HEK293 (cell line): ENCODE results near the gene PCNA.

Source experiments
- PATZ1 ChIP-seq: fragments of 450-650 bp; formaldehyde crosslinking; IDR thresholded peaks from 2 replicates; pipeline ENCODE4 v1.5.1; 2016; ENCODE audit warnings: missing biosample characterization, missing genetic modification characterization
- SCRT1 ChIP-seq: fragments of 450-650 bp; formaldehyde crosslinking; IDR thresholded peaks from 2 replicates; pipeline ENCODE4 v1.5.1; 2016; ENCODE audit warnings: missing biosample characterization, missing genetic modification characterization, borderline replicate concordance
- WT1 ChIP-seq: fragments of 450-650 bp; formaldehyde crosslinking; IDR thresholded peaks from 2 replicates; pipeline ENCODE4 v1.5.1; 2016; ENCODE audit warnings: missing biosample characterization, missing genetic modification characterization
- ZNF24 ChIP-seq: fragments of 450-650 bp; formaldehyde crosslinking; IDR thresholded peaks from 2 replicates; pipeline ENCODE4 v1.5.1; 2016; ENCODE audit warnings: missing biosample characterization, missing genetic modification characterization
- ZNF324 ChIP-seq: fragments of 450-650 bp; formaldehyde crosslinking; IDR thresholded peaks from 2 replicates; pipeline ENCODE4 v1.5.1; 2016; ENCODE audit warnings: missing biosample characterization, missing genetic modification characterization
- ZNF37A ChIP-seq: fragments of 450-650 bp; IDR thresholded peaks from 2 replicates; pipeline ENCODE4 v1.5.1; 2018; ENCODE audit warnings: missing biosample characterization, missing genetic modification characterization
- ZNF510 ChIP-seq: fragments of 450-650 bp; formaldehyde crosslinking; IDR thresholded peaks from 2 replicates; pipeline ENCODE4 v1.5.1; 2018; ENCODE audit warnings: mild to moderate bottlenecking, missing genetic modification characterization, missing biosample characterization; ENCODE audit not compliant: insufficient replicate concordance
- TF ChIP-seq, protein P1 (sequence below): fragments of 450-650 bp; formaldehyde crosslinking; IDR thresholded peaks from 2 replicates; pipeline ENCODE4 v1.5.1; 2016; ENCODE audit warnings: missing biosample characterization, missing genetic modification characterization
- TF ChIP-seq, protein P2 (sequence below): sonication (generic); formaldehyde crosslinking; IDR thresholded peaks from 2 replicates; pipeline ENCODE4 v1.8.1; 2022; ENCODE audit warnings: mild to moderate bottlenecking, moderate library complexity, missing genetic modification reagents

- TF ChIP-seq SCRT1 (no peak), ZNF324 (no peak), ZNF37A (tag by site-specific recombination) (no peak), PATZ1 (tag by site-specific recombination) (no peak), ZNF510 (tag by site-specific recombination) (no peak), ZNF24 (tag by site-specific recombination) (no peak), WT1 (tag by site-specific recombination) (no peak)
- TF ChIP-seq, protein P1, sequence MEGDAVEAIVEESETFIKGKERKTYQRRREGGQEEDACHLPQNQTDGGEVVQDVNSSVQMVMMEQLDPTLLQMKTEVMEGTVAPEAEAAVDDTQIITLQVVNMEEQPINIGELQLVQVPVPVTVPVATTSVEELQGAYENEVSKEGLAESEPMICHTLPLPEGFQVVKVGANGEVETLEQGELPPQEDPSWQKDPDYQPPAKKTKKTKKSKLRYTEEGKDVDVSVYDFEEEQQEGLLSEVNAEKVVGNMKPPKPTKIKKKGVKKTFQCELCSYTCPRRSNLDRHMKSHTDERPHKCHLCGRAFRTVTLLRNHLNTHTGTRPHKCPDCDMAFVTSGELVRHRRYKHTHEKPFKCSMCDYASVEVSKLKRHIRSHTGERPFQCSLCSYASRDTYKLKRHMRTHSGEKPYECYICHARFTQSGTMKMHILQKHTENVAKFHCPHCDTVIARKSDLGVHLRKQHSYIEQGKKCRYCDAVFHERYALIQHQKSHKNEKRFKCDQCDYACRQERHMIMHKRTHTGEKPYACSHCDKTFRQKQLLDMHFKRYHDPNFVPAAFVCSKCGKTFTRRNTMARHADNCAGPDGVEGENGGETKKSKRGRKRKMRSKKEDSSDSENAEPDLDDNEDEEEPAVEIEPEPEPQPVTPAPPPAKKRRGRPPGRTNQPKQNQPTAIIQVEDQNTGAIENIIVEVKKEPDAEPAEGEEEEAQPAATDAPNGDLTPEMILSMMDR: no peak
- TF ChIP-seq, protein P2, sequence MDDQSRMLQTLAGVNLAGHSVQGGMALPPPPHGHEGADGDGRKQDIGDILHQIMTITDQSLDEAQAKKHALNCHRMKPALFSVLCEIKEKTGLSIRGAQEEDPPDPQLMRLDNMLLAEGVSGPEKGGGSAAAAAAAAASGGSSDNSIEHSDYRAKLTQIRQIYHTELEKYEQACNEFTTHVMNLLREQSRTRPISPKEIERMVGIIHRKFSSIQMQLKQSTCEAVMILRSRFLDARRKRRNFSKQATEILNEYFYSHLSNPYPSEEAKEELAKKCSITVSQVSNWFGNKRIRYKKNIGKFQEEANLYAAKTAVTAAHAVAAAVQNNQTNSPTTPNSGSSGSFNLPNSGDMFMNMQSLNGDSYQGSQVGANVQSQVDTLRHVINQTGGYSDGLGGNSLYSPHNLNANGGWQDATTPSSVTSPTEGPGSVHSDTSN (CRISPR knock-in tag): no peak
Observed at GRCh38 chr20:5070081-5070480, 49.7 kb downstream of the PCNA start.
